IMR-90 (cell line): Measurements from ENCODE around the gene PPP1R9A. TPM values are rescaled to one million over a fixed set of nuclear protein-coding genes. Genes with fewer than 3 reads are reported as not detected.

Experiments used
- ATAC-seq: fragments of 200-7000 bp; cut with Tn5 transposase; 2 replicates; pipeline ENCODE4 v1.9.1; 2020; ENCODE audit warnings: low read depth, mild to moderate bottlenecking, moderate library complexity
- BruUV-seq: library from RNA; stranded (reverse); fragments of 400-500 nt; replicated peaks from 2 replicates; lab custom pipeline; 2021; lab: Mats Ljungman, UMichigan
- CTCF ChIA-PET: fragments of 300-600 bp; formaldehyde crosslinking; extraction: SDS; loops from one replicate; lab custom pipeline; 2021; ENCODE audit warnings: antibody characterized with exemption; lab: Yijun Ruan, JAX
- POLR2A ChIA-PET: fragments of 300-600 bp; sonication (Branson Sonifier 250); formaldehyde crosslinking; loops from one replicate; lab custom pipeline; 2022; ENCODE audit warnings: antibody characterized with exemption; ENCODE audit not compliant: unreplicated experiment; lab: Charles Lee
- DNase-seq: peaks from one replicate; pipeline ENCODE4 v3.0.0; 2013
- H2AFZ ChIP-seq: replicated peaks from 2 replicates; pipeline ENCODE3; 2013; ENCODE audit warnings: low read length, mild to moderate bottlenecking; ENCODE audit not compliant: poor library complexity
- H2AK5ac ChIP-seq: 2 replicates; pipeline ENCODE4 v1.6.1; 2013; ENCODE audit warnings: low read depth, low read length, inconsistent platforms
- H2AK9ac ChIP-seq: replicated peaks from 2 replicates; pipeline ENCODE3; 2013; ENCODE audit warnings: mild to moderate bottlenecking, low read depth, low read length, moderate library complexity; ENCODE audit not compliant: poor library complexity
- H2BK120ac ChIP-seq: 2 replicates; pipeline ENCODE4 v1.6.1; 2013; ENCODE audit warnings: low read depth, low read length, inconsistent platforms
- H2BK15ac ChIP-seq: 3 replicates; pipeline ENCODE4 v1.6.1; 2013; ENCODE audit warnings: low read depth, low read length, inconsistent platforms
- H2BK20ac ChIP-seq: 2 replicates; pipeline ENCODE4 v1.6.1; 2013; ENCODE audit warnings: low read depth, mild to moderate bottlenecking, inconsistent platforms, low read length, moderate library complexity
- H2BK5ac ChIP-seq: 2 replicates; pipeline ENCODE4 v1.6.1; 2013; ENCODE audit warnings: mild to moderate bottlenecking, low read depth, low read length, inconsistent platforms; ENCODE audit not compliant: poor library complexity, severe bottlenecking
- H3K14ac ChIP-seq: replicated peaks from 2 replicates; pipeline ENCODE4 v1.6.1; 2013; ENCODE audit warnings: low read depth, low read length, inconsistent platforms
- H3K18ac ChIP-seq: 2 replicates; pipeline ENCODE4 v1.6.1; 2013; ENCODE audit warnings: low read depth, low read length, control low read depth
- H3K23ac ChIP-seq: 2 replicates; pipeline ENCODE4 v1.6.1; 2013; ENCODE audit warnings: low read depth, low read length, inconsistent platforms
- H3K27ac ChIP-seq: 2 replicates; pipeline ENCODE4 v1.5.1; 2013; ENCODE audit warnings: mild to moderate bottlenecking, control low read depth, low read length; ENCODE audit not compliant: insufficient read depth
- H3K27me3 ChIP-seq: 2 replicates; pipeline ENCODE4 v1.6.1; 2013; ENCODE audit warnings: low read length; ENCODE audit not compliant: control insufficient read depth, insufficient read depth
- H3K36me3 ChIP-seq: 2 replicates; pipeline ENCODE4 v1.6.1; 2013; ENCODE audit warnings: low read length, mixed read lengths; ENCODE audit not compliant: control insufficient read depth, insufficient read depth
- H3K4ac ChIP-seq: 2 replicates; pipeline ENCODE4 v1.6.1; 2013; ENCODE audit warnings: low read depth, low read length, inconsistent platforms
- H3K4me1 ChIP-seq: 2 replicates; pipeline ENCODE4 v1.6.1; 2013; ENCODE audit warnings: low read length, mixed read lengths; ENCODE audit not compliant: control insufficient read depth, insufficient read depth
- H3K4me2 ChIP-seq: 2 replicates; pipeline ENCODE4 v1.6.1; 2013; ENCODE audit warnings: low read depth, mild to moderate bottlenecking, control low read depth, low read length, moderate library complexity
- H3K4me3 ChIP-seq: 2 replicates; pipeline ENCODE4 v1.5.1; 2013; ENCODE audit warnings: low read depth, mild to moderate bottlenecking, control low read depth, low read length, moderate library complexity; ENCODE audit not compliant: insufficient read depth
- H3K56ac ChIP-seq: 2 replicates; pipeline ENCODE4 v1.6.1; 2013; ENCODE audit warnings: low read length, inconsistent platforms; ENCODE audit not compliant: insufficient read depth; ENCODE audit errors: extremely low read depth
- H3K79me1 ChIP-seq, 2 experiments: 2 replicates each; pipeline ENCODE4 v1.6.1; 2013; ENCODE audit warnings: low read length in 2 of 2, inconsistent platforms in 1 of 2, low read depth in 1 of 2
- H3K9ac ChIP-seq: 2 replicates; pipeline ENCODE4 v1.6.1; 2013; ENCODE audit warnings: low read depth, low read length, control low read depth
- H3K9me1 ChIP-seq: 2 replicates; pipeline ENCODE4 v1.6.1; 2013; ENCODE audit warnings: low read length, inconsistent platforms; ENCODE audit not compliant: insufficient read depth
- H3K9me3 ChIP-seq: 2 replicates; pipeline ENCODE4 v1.6.1; 2013; ENCODE audit warnings: low read length; ENCODE audit not compliant: control insufficient read depth, insufficient read depth
- H4K20me1 ChIP-seq: 2 replicates; pipeline ENCODE4 v1.6.1; 2013; ENCODE audit warnings: low read length, inconsistent platforms; ENCODE audit not compliant: insufficient read depth
- H4K5ac ChIP-seq: 2 replicates; pipeline ENCODE4 v1.6.1; 2013; ENCODE audit warnings: mild to moderate bottlenecking, low read depth, low read length, control low read depth
- H4K8ac ChIP-seq, 2 experiments: 2 replicates each; pipeline ENCODE4 v1.6.1; 2013; ENCODE audit warnings: low read depth in 2 of 2, low read length in 2 of 2, control low read depth in 1 of 2, inconsistent platforms in 1 of 2
- H4K91ac ChIP-seq: 2 replicates; pipeline ENCODE4 v1.6.1; 2013; ENCODE audit warnings: low read depth, low read length, inconsistent platforms; ENCODE audit not compliant: insufficient read depth
- CHD1 ChIP-seq: IDR thresholded peaks from 2 replicates; pipeline ENCODE4 v1.6.1; 2012; ENCODE audit warnings: low read depth, low read length, improper control_type of control experiment
- ELK1 ChIP-seq: fragments of 150-350 bp; IDR thresholded peaks from 2 replicates; pipeline ENCODE4 v1.6.1; 2016; ENCODE audit warnings: low read depth, mild to moderate bottlenecking, low read length, moderate library complexity, borderline replicate concordance
- FOS ChIP-seq: fragments of 150-350 bp; IDR thresholded peaks from 2 replicates; pipeline ENCODE4 v1.6.1; 2016; ENCODE audit warnings: low read depth, low read length
- NFE2L2 ChIP-seq: fragments of 150-350 bp; IDR thresholded peaks from 2 replicates; pipeline ENCODE4 v1.6.1; 2016; ENCODE audit warnings: low read depth, mild to moderate bottlenecking, low read length
- POLR2A ChIP-seq: IDR thresholded peaks from 2 replicates; pipeline ENCODE4 v1.6.1; 2012; ENCODE audit warnings: mild to moderate bottlenecking, low read depth, low read length
- RAD21 ChIP-seq: IDR thresholded peaks from 2 replicates; pipeline ENCODE4 v1.6.1; 2012; ENCODE audit warnings: low read length, improper control_type of control experiment
- RCOR1 ChIP-seq: IDR thresholded peaks from 2 replicates; pipeline ENCODE4 v1.6.1; 2012; ENCODE audit warnings: mild to moderate bottlenecking, low read length, improper control_type of control experiment; ENCODE audit not compliant: insufficient replicate concordance
- RFX5 ChIP-seq: IDR thresholded peaks from 2 replicates; pipeline ENCODE4 v1.8.0; 2012; ENCODE audit warnings: low read depth, mild to moderate bottlenecking, low read length, moderate library complexity
- SMC3 ChIP-seq: fragments of 150-350 bp; IDR thresholded peaks from 2 replicates; pipeline ENCODE4 v1.6.1; 2016; ENCODE audit warnings: low read depth, mild to moderate bottlenecking, antibody characterized with exemption, low read length, moderate library complexity
- USF2 ChIP-seq: fragments of 150-350 bp; IDR thresholded peaks from 2 replicates; pipeline ENCODE4 v1.6.1; 2017; ENCODE audit warnings: mild to moderate bottlenecking, antibody characterized with exemption, low read length, low read depth
- WGBS, 2 experiments: methylation state at CpG; one replicate each; pipeline versions ENCODE4 v1.1.5 to v1.1.7; 2013; ENCODE audit warnings: missing lambda C conversion rate in 2 of 2; ENCODE audit not compliant: insufficient read length in 1 of 2; ENCODE audit errors: extremely low coverage in 2 of 2; 5-methylcytosine and 5-hydroxymethylcytosine counted together
- dilution Hi-C: fragments of 300-500 bp; cut with HindIII; formaldehyde crosslinking; loops from one replicate; pipeline ENCODE4 v1.14.3; 2018; ENCODE audit warnings: low sequenced_read_pairs; ENCODE audit not compliant: unreplicated experiment
- in situ Hi-C: fragments of 300-500 bp; cut with MboI; formaldehyde crosslinking; loops from 3 replicates; pipeline ENCODE4 v1.14.3; 2019; ENCODE audit warnings: low sequenced_read_pairs, inconsistent platforms, mixed read lengths
- intact Hi-C: fragments of 100-400 bp; cut with micrococcal nuclease; formaldehyde crosslinking; loops from 2 replicates; pipeline ENCODE4 v1.10.0; 2022
- polyA plus RNA-seq, 3 experiments: library from polyadenylated mRNA; depleted of rRNA; stranded (reverse); fragments of >200 nt; gene quantifications; 2 replicates each; pipeline ENCODE4 v1.2.3, GENCODE V29; 2012; ENCODE audit warnings: low replicate concordance in 1 of 3
- total RNA-seq: library from RNA; depleted of rRNA; stranded (reverse); fragments of >200 nt; gene quantifications from 2 replicates; pipeline ENCODE4 v1.2.3, GENCODE V29; 2012
- TF ChIP-seq, protein P1 (sequence below): conservative IDR thresholded peaks from 2 replicates; pipeline ENCODE4 v1.5.1; 2012; ENCODE audit warnings: mild to moderate bottlenecking, low read depth, low read length, improper control_type of control experiment

PPP1R9A gene
- total and polyA plus RNA-seq, 2 of the 4 experiments (the other 2 are of a cell fraction) = not detected

DNA sequence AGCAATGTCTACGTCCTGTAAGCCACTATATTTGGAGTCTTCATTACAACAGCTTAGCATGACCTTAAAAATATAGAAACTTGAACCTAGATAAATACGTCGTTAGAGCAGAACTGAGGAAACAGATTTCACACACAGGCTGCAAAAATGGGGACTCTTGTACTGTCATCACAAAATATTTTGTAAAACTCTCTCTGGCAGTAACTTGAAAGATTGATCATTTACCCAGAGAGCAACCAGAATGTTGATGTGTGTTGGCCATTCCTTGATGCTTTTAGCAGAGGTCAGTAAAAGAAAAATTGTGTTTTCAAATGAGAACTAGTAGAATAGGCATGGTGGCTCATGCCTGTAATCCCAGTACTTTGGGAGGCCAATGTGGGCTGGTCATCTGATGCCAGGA, 431.4 kb downstream of the PPP1R9A start:
- dilution Hi-C loops = no loop called here
- H4K91ac ChIP-seq = no peak overlapping the region
- H3K79me1 ChIP-seq = no peaks in the 10 kb centered on the region
- no peak overlapping the region for H3K18ac ChIP-seq
- in situ Hi-C loops = no loop called here
- no peak overlapping the region for H2AFZ ChIP-seq
- H3K27ac ChIP-seq = no peak overlapping the region
- TF ChIP-seq ELK1 (no peak), RAD21 (no peak), FOS (no peak), SMC3 (no peak), USF2 (no peak), NFE2L2 (no peak), RFX5 (no peak), CHD1 (no peak), RCOR1 (no peak), POLR2A (no peak)
- TF ChIP-seq, protein P1, sequence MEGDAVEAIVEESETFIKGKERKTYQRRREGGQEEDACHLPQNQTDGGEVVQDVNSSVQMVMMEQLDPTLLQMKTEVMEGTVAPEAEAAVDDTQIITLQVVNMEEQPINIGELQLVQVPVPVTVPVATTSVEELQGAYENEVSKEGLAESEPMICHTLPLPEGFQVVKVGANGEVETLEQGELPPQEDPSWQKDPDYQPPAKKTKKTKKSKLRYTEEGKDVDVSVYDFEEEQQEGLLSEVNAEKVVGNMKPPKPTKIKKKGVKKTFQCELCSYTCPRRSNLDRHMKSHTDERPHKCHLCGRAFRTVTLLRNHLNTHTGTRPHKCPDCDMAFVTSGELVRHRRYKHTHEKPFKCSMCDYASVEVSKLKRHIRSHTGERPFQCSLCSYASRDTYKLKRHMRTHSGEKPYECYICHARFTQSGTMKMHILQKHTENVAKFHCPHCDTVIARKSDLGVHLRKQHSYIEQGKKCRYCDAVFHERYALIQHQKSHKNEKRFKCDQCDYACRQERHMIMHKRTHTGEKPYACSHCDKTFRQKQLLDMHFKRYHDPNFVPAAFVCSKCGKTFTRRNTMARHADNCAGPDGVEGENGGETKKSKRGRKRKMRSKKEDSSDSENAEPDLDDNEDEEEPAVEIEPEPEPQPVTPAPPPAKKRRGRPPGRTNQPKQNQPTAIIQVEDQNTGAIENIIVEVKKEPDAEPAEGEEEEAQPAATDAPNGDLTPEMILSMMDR = no peak
- H3K4ac ChIP-seq = no peak overlapping the region
- no peak overlapping the region for H3K4me3 ChIP-seq
- no peak overlapping the region for H2BK20ac ChIP-seq
- H2AK9ac ChIP-seq = no peak overlapping the region
- no peaks in the 10 kb centered on the region for H3K36me3 ChIP-seq
- H3K27me3 ChIP-seq = no peaks in the 10 kb centered on the region
- intact Hi-C loops = no loop called here
- WGBS, 2 experiments = no CpG with 5 or more reads among the region's 3 CpGs
- H2BK15ac ChIP-seq = no peak overlapping the region
- no peak overlapping the region for H2BK120ac ChIP-seq
- ChIA-PET CTCF (no interaction called here), POLR2A (no interaction called here)
- no peak overlapping the region for H3K4me2 ChIP-seq
- no peak overlapping the region for H3K23ac ChIP-seq
- no peaks in the 10 kb centered on the region for H3K9me1 ChIP-seq
- ATAC-seq (no peak), DNase-seq (no peak)
- no peak overlapping the region for H3K9ac ChIP-seq
- H4K5ac ChIP-seq = no peak overlapping the region
- H4K20me1 ChIP-seq = no peaks in the 10 kb centered on the region
- H3K14ac ChIP-seq = no peak overlapping the region
- BruUV-seq = no TSS peak
- H2AK5ac ChIP-seq = no peak overlapping the region
- no peak overlapping the region for H3K56ac ChIP-seq
- no peak overlapping the region for H4K8ac ChIP-seq
- no peak overlapping the region for H2BK5ac ChIP-seq
- H3K9me3 ChIP-seq = no peaks in the 10 kb centered on the region
- H3K4me1 ChIP-seq = no peaks in the 10 kb centered on the region
